Measurements from ENCODE around the gene LINC00632.
"Not testable (repeated sequence)": the region's sequence is repeated elsewhere in the genome, so short reads cannot be mapped to it uniquely, and the experiment has no call there.

LINC00632 gene

DNA sequence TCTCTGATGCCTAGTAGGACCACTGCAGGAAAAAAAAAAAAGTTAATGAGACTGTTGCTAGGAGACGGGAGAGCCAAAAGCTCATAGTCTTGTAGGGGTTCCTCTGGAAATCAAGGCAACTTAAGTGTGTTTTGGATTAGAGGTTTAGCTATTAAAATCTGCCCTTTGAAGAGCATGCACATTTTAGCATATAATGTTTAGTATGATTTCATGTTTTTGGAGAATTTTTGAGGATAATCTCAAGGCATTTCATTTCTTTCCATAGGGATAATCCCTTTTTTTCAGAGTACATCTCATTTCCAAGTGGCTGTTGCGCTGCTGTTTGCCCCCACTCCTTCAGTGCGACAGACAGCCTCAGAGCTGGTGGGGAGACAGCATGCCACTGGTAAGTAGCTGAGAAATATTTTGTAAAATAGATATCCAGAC lies at the start of gene LINC00632:
TSS of gene LINC00632 (plus strand) at position 339 of the 426 bp plus-strand sequence.
- DNase-seq, result no peak

DNA sequence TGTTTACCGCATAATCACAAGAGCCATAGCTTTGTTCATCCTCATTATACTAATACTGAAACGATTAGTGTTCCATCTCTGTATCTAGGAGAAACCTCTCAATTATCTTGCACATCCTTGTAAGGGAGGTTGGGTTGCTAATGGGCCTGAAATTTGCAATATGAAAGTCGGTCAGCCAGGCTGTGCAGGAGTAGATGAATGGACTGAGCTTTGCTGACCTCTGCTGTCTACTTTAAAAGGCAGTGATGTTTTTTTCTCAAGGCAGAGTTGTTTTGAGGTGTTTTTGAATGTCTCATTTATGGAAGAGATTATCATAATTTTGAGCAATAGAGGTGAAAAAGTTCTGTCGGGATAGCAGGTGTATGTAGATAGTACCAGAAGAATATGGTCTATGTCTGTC lies 47.9 kb upstream of the LINC00632 start:
- no peak for DNase-seq

DNA sequence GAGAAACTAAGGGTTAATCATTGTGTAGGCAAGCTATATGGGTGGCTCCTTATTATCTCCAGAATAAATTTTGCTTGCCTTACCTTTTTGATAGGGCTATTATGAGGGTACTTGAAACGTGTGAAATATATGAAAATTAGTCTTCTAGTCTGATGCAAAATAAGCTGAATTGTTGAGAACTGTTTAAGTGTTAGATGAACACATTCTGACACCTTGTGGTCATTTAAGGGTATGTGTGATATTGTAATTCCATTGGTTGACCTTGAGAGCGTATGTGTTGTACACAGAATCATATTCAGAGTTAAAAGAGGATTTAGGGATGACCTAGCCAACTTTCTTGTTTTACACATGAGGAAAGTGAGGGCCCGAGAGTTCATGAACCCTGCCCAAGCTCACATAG lies 44.6 kb upstream of the LINC00632 start:
- DNase-seq, result no peak

DNA sequence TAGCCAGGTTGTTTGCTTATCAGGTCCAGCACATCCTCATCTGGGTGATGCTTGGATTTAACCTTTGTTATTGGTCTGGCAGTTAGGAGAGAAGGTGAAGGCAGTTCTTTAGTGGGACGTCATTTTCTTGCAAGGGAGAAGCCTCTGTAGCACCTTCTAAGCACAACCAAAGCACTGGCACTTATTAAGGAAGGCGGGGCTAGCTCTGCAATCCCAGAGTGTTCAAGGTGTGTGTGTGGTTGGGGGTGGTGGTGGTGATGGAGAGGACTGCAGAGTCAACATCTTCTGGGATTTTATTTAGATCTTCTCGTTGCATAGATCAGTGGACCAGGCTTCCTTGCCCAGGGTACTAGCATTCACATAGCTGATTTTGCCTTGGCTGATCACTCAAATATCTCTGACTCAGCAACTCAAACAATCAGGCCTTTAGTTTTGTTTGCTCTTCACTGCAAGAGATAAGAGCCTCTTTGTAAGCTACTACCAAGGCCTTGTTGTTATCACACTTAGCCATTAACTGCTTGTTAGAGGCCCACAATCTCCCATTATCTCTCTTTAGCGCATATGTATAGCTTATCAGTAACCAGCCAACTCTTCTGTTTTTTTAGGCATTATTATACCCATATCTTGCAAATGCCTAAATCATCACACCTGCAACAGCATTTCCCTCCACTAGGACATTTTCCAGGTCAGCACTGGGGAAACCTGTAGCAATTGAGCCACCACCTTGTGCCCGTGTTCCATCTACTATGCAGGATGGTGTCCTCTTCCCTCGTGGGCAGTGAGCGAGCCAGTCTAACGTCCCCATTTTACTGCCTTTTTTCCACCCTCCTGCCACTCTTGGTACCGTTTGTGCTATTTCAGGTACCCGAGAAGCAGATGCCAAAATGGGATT lies 36.5 kb upstream of the LINC00632 start:
- DNase-seq, result no peak

DNA sequence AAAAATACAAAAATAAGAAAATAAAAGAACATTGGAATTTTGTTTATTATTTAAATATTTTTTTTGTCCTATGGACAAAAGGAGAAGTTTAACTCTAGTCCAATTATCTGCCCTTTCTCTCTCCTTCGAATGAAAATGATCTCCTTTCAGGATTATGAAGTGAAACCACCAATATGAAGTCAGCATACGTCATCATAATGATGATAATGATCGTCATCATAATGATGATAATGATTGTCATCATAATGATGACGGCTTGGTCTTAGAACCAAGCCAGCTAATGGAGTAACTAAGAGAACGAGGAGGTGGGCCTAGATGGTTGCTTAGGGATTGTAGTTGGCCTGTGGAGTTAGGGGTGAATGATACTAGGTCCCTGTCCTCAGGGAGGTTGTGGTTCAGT lies 21.9 kb upstream of the LINC00632 start:
- DNase-seq, result no peak

DNA sequence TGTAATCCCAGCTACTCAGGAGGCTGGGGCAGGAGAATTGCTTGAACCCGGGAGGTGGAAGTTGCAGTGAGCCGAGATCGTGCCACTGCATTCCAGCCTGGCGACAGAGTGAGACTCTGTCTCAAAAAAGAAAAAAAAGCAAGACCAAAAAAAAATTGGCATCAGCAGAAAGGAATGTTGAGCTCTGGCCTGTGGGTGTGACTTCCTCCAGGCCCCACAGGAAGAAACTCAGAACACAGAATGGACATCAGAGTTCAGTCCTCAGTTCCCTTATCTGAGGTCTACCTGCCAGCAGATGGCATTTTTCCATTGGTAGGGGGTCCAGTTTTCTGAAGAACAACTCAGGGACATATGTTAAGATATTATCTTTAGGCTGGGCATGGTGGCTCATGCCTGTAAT lies 18.0 kb upstream of the LINC00632 start:
- not testable (repeated sequence) for DNase-seq

DNA sequence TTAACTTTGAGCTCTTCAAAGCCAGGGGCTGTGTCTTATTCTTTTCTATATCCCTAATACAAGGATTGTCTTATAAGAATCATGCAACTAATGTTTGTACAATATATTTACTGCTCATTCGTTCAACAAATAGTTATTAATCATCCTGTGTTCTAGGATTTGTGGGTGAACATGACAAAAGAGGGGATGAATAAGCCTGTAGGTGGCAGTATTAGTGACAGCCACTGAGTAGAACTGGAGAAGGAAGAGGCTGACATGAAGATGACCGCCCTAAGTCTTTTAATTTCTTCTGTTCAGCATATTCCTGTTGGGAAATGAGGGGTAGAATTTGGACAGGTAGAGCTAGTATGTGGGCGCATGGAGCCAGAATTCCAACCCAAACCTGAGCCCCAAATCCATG lies 11.9 kb upstream of the LINC00632 start:
- DNase-seq, result no peak

DNA sequence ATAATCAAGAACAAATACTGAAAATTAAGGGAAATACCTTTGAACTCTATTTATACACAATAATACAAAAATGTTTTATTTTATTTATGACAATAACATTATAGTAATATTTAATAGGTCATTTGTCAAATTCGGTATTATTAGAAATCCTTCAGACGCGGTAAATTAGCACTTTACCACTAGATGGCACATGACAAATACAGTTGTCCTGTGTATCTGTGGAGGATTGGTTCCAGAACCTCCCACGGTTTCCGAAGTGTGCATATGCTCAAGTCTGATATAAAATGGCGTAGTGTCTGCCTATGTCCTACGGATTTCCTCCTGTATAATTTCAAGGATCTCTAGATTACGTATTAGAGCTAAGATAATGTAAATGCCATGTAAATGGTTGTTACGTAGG lies 8.1 kb upstream of the LINC00632 start:
- DNase-seq, result no peak

DNA sequence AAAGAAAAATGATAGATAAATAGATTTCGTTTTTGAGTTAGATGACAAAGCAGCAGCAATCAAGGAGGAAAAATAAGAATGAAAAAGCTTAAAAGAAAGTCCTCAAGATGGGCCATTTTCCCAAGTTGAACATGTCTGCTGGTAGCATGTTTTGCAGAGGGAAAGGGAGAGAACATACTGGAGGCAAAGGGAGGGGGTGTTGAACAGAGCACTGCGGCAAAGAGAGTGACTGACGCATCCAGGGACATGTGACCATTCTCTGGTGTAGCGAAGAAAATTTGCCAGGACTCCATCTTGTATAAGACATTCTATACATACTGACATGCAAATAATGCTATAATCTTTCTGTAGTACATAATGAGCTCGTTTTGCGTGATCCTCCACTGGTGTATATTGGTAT lies 1.2 kb downstream of the LINC00632 start:
- DNase-seq, result no peak

DNA sequence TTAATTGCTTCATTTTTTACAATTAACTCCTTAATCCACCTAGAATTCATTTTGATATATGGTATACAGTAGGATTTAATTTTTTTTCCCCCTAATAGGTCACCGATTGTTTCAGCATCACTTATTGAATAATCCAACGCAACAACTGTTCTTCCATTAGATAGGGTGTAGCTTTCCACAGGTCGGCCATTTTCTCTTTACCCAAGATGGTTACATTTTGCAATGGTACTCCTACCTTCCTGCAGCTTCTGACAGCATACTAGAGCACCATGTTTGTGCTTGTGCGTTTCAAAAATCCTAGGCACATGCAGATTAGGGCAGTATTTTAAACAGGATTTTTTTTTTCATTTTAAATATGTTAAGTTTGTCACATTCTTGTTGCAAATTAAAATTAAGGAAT lies 2.3 kb downstream of the LINC00632 start:
- DNase-seq, result no peak

DNA sequence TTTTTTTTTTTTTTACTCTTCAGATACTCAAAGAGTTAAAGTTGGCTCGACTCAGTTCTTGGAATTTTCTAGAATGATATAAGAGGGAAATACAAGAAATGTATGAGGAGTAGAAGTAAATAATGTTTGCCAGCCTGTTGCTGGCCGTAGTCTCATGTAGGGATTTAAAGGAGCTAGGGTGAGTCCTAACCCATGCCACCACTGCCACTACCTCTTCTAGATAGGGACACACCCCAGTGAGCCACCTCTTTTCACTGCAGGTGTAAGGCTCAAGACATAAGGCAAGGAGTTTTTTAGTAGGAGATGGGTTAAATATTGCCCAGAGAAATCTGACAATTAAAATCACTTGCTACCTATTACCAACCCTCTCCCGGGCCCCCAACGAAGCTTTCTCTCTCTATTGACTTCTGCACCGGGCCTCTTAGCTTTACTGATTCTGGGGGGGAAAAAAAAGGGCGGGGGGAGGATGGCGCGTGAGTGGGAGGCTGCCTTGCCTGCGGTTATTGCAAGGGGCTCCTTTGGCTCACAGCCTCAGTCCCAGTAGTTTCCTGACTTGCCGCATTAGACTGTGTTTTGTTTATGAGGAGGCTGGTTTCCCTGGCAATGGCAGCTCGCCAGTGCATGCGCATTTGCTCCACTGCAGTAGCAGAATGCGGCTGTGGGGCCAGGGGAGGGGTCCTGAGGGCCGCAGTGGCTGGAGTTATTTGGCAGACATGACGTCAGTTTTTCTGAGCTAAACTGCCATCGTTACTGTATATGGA lies 3.0 kb downstream of the LINC00632 start:
- DNase-seq, result peak; percentile 0

DNA sequence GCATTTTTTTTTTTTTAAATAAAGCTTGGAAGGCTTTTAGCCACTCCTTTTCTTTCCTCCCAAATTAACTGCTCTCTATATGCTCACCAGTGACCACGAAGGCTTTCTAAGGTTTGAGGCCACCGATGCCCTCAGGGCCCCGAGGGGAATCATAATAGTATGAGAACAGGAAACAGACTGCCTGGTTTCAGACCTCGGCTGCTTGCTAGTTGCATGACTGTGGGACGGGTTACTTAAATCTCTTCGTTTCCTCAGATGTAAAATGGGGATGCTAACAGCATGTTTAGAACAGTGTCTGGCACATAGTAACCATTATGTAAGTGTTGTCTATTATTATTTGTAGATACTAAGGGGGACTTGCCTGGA lies 3.6 kb downstream of the LINC00632 start:
- DNase-seq, result no peak

DNA sequence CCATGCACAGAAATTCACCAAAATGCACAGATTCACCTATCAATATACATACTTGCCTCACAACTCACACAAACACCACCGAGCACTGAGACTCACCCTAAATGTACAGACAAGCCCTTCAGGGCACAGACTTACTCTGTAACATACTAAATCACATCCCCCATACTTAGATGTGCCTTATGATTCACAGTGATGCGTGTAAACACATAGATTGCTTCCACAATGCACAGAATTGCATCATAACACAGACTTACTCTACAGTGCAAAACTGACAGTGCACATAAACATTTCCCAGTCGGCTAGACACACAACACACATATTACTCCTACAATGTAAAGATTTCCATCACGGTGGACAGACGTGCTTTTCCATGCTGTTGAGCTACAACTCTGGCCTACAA lies 6.2 kb downstream of the LINC00632 start:
- DNase-seq, result no peak

DNA sequence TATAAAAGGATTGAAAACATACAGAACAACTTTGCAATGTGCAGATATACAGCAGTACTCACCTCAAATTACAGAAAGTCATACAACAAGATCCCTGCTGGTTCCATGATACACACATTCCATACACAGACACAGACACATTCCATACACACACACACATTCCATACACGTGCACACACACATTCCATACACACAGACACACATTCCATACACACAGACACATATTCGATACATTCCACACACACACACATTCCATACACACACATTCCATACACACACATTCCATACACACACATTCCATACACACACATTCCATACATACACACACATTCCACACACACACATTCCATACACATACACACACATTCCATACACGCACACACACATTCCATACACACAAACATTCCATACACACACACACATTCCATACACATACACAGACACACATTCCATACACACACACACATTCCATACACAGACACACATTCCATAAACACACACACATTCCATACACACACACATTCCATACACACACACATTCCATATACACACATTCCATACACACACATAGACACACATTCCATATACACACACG lies 13.7 kb downstream of the LINC00632 start:
- DNase-seq, result no peak

DNA sequence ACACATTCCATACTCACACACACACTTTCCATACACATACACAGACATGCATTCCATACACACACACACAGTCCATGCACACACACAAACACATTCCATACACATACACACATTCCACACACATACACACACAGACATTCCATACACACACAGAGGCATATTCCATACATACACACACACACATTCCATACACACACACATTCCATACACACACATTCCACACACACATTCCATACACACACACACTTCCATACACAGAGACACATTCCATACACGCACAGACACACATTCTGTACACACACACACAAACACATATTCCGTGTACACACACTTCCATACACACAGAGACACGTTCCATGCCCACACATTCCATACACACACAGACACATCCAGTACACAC lies 14.8 kb downstream of the LINC00632 start:
- DNase-seq, result no peak

DNA sequence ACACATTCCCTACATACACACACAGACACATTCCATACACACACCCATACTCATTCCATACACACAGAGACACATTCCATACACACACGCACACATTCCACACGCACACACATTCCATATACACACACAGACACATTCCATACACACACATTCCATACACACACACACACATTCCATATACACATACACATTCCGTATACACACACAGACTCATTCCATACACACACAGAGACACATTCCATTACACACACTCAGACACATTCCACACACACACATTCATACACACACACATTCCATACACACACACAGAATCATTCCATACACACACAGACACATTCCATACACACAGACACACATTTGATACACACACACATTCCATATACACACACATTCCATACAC lies 15.2 kb downstream of the LINC00632 start:
- no peak for DNase-seq

DNA sequence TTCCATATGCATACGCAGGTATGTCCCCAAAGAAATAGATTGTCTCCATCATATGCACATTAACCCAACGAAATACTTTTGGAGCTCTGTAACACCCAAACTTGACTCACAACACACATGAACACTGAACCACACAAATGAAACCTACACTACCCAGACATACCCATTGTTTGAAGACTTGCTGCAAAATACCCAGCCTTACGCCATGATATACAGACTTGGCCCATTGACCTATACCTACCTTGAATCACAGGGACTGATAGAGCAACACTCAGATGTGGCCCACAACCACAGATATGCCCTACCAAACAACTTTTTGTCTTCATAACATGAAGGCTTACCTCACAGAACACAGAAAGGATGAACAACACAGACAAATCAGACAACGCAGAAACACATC lies 15.9 kb downstream of the LINC00632 start:
- DNase-seq, result no peak

DNA sequence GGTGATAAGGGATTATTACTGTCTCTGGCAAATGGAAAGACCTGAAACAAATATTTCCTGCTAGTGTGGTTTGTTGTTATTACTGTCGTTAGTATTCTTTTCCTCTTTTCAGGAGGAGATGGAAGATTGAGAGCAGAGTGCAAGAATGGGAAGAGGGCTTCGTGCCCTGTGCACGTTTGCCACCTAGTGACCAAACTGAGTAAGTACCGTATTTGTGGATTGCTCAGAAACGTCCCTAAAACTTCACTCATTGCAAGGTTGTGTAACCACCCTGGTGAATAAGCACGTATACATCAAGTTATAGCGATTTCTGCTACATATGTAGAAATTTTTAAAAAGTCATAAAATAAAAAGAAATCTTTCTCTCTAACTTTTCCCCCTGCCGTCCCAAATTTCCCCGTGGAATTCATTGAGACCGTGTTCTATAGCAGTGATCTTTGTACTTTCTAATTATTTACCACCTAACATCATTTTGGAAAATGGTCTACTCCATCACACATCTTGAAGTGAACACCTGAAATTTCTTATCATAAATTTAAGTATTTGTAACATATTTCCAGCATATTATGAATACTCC lies 24.3 kb downstream of the LINC00632 start:
- no peak for DNase-seq

DNA sequence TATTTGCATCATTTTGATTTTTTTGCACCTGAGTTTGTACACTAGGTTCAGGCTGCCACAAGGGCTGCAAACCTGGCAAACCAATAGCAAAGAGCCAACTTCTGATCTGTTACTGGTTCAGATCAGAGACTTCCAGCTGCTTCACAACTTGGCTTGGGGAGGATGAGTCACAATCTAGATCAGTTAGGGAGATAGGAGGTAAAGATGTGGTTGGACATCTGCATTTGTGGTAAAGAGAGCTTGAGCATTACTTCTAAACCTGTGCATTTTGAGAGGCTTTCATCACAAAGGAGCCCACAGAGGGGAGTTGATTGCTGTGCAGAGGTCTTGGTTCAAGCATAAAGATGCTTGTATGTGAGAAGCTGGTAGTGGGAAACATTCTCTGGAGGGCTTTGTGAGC lies 34.5 kb downstream of the LINC00632 start:
- no peak for DNase-seq

DNA sequence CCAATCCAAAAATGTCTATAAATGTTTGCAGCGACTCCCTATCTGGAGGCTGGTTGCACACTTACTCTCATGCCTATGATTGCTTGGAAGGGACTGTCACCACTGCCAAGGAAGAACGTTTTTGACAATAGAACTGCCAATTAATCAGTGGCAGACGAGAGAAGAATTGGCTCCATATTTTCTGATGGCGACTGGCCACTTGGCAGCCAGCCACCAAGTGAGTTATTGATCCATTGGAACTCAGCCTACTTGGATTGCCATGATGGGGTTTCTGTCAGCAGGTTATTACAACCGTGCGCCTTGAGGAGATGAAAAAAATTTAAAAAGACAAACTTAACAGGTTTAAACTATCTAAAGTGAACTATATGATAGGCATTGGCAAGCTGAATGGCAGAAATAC lies 47.4 kb downstream of the LINC00632 start:
- no peak for DNase-seq

DNA sequence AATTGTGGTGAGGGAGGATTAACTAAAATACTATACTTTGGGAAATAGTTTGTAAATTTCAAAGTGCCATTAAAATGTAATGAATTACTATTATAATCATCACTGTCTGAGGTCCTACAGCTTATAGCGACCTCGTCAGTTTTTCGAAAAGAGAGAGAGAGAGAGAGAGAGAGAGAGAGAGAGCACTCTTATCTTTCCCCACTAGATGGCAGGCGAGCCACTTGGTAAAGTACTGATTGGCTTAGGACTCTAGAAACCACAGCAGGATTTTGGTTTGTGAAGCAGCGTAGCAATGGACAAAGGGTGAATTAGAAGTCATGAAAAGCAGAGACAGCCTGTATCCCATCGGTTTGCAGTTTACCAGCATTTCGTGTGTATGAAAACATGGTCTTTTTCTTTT lies 52.5 kb downstream of the LINC00632 start:
- no peak for DNase-seq

DNA sequence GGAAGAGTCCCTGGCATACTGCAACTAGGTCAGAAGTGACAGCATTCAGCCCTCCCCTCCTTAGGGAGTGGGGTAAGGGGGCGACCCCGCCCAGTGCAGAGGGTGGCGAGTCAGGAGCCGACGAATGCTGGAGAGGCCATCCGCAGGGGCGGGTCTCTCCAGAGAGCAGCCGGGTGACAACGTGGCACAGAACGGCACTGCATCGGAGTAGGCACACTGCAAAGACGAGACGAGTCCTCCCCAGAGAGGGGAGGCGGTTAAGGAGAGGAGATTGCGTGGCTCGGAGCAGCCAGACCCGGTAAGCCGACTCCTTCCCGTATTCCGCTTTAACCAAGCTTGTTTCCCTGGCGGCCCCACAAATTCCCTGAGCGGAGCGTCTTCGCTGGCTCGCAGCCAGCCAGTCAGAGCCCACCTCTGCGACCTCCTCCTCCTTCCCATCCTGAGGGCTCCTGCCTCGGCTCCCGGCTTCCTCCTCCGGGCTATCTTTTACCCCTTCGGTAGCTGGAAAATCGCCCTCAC lies 54.9 kb downstream of the LINC00632 start:
- DNase-seq, result no peak

DNA sequence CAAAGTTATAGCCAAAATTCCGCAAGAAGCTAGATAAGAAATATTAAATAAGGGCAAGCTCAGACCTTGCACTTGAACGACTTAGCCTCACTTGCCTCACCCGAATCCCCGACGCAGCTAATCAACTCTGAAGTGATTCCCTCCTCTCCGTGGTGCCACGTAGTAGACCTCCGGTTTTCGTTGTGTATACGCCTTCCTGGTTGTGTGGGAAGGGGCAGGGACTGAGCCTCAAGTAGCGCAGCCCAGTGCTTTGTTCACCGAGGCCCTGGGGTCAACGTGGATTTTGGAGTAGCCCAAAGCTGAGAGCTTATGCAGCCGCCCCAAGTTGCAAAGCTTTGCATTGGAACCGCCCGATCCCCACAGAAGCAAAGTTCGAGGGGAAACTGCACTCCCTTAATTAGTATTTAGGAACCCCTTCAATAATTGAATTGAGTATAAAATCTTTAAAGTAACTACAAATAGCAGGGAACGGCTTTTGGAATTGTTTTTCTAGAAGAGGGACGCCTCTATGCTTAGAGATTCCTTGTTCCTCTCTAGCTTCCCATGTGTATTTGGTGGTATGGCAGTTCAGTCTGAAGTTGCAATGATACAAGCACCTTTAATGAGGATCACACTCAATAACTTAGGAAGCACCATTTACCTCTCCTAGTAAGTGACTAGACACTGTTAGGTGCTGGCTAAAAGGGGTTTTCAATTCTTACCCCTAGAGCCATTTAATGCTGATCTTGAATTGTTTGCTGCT lies 55.7 kb downstream of the LINC00632 start:
- no peak for DNase-seq
